ENCODE measurements around the gene TEX261.
"Not testable (repeated sequence)": the region's sequence is repeated elsewhere in the genome, so short reads cannot be mapped to it uniquely, and the experiment has no call there.

Gene TEX261

GRCh38 chr2:70994699-70995425 lies at the start of gene TEX261:
TEX261 (minus strand) TSS chr2:70994873; CDS start chr2:70994757, 116 bp downstream.
- peak; percentile 74 for DNase-seq (ENCODE audit: low read depth)
- H3K4me3 ChIP-seq (ENCODE audit: control insufficient read depth, low read depth, low read length) = peak within 1 kb of the TSS; percentile 68
- TF ChIP-seq, protein P1, sequence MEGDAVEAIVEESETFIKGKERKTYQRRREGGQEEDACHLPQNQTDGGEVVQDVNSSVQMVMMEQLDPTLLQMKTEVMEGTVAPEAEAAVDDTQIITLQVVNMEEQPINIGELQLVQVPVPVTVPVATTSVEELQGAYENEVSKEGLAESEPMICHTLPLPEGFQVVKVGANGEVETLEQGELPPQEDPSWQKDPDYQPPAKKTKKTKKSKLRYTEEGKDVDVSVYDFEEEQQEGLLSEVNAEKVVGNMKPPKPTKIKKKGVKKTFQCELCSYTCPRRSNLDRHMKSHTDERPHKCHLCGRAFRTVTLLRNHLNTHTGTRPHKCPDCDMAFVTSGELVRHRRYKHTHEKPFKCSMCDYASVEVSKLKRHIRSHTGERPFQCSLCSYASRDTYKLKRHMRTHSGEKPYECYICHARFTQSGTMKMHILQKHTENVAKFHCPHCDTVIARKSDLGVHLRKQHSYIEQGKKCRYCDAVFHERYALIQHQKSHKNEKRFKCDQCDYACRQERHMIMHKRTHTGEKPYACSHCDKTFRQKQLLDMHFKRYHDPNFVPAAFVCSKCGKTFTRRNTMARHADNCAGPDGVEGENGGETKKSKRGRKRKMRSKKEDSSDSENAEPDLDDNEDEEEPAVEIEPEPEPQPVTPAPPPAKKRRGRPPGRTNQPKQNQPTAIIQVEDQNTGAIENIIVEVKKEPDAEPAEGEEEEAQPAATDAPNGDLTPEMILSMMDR (conservative IDR thresholded peaks at IDR 0.05; ENCODE audit: control insufficient read depth, insufficient read depth, low read depth, low read length) = peak; percentile 42

- TF ChIP-seq, protein P1 (conservative IDR thresholded peaks at IDR 0.05; ENCODE audit: control insufficient read depth, insufficient read depth, low read depth, low read length) = no peak
- no peak overlapping the region for H3K4me3 ChIP-seq (ENCODE audit: control insufficient read depth, low read depth, low read length)
- DNase-seq (ENCODE audit: low read depth) = no peak
These were observed 49.1 kb upstream of the TEX261 start for GRCh38 chr2:71043531-71044407.

DNA sequence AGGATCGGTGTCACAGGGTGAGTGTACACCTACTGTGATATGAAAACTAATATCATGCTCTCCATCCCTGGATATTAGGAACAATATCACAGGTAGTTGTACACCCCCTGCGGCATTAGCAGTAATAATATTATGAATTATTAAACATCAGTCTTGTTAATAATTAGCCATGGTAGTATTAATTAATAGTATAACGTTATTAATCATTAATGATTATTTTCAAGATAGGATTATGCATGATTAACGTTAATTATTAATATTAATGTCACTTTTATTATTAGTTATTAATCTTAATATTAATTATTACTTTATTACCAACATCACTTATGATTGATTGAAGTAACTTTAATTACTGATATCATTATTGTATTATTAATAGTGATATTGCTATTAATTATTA lies 47.6 kb upstream of the TEX261 start:
- no peak for DNase-seq (ENCODE audit: low read depth)
- TF ChIP-seq, protein P1 (conservative IDR thresholded peaks at IDR 0.05; ENCODE audit: control insufficient read depth, insufficient read depth, low read depth, low read length) = no peak

GRCh38 chr2:71036296-71036695 lies 41.6 kb upstream of the TEX261 start:
- not testable (repeated sequence) for H3K4me3 ChIP-seq (ENCODE audit: control insufficient read depth, low read depth, low read length)

More for the DNA sequence above, 47.6 kb upstream of the TEX261 start:
- no peak overlapping the region for H3K4me3 ChIP-seq (ENCODE audit: control insufficient read depth, low read depth, low read length)

GRCh38 chr2:71023553-71024243 lies 29.0 kb upstream of the TEX261 start:
- not testable (repeated sequence) for H3K4me3 ChIP-seq (ENCODE audit: control insufficient read depth, low read depth, low read length); DNase-seq (ENCODE audit: low read depth)

More at GRCh38 chr2:71036296-71036695, 41.6 kb upstream of the TEX261 start:
- not testable (repeated sequence) for DNase-seq (ENCODE audit: low read depth)

GRCh38 chr2:71021394-71021793 lies 26.7 kb upstream of the TEX261 start:
- DNase-seq (ENCODE audit: low read depth); H3K4me3 ChIP-seq (ENCODE audit: control insufficient read depth, low read depth, low read length): not testable (repeated sequence)

GRCh38 chr2:71019989-71020388 lies 25.3 kb upstream of the TEX261 start:
- H3K4me3 ChIP-seq (ENCODE audit: control insufficient read depth, low read depth, low read length); DNase-seq (ENCODE audit: low read depth): not testable (repeated sequence)

- no peak overlapping the region for H3K4me3 ChIP-seq (ENCODE audit: control insufficient read depth, low read depth, low read length)
- DNase-seq (ENCODE audit: low read depth) = no peak
- TF ChIP-seq, protein P1 (conservative IDR thresholded peaks at IDR 0.05; ENCODE audit: control insufficient read depth, insufficient read depth, low read depth, low read length) = no peak
These were observed 24.0 kb upstream of the TEX261 start for GRCh38 chr2:71018625-71019024.

DNA sequence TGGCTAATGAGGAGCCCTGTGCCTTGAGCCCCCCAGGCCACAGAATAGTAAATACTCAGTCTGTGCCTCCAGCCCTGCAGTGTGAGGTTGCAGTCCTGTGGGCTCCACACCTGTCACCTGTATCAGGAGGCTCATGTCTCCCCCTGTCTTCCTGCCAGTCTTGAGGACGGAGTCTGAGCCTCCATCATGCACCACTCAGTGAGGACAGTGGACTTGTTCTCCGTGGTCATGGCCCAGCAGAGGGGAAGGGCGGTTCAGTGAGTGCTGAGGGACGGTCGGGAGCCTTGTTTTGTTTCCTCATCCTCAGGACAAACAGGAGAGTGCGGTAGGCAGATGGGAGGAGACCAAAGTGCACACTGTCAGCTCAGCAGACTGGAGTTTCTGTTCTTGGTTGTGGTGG lies 17.1 kb upstream of the TEX261 start:
- DNase-seq (ENCODE audit: low read depth); H3K4me3 ChIP-seq (ENCODE audit: control insufficient read depth, low read depth, low read length): not testable (repeated sequence)
